HUES6 (cell line): Measurements from ENCODE around the gene STRN4.

Experiments
- H3K27ac ChIP-seq: 2 replicates; pipeline ENCODE4 v1.7.0; 2013; ENCODE audit warnings: low read depth, mild to moderate bottlenecking, low read length, inconsistent platforms
- H3K27me3 ChIP-seq: 2 replicates; pipeline ENCODE4 v1.6.1; 2013; ENCODE audit warnings: low read length; ENCODE audit not compliant: control insufficient read depth, insufficient read depth
- H3K36me3 ChIP-seq: 2 replicates; pipeline ENCODE4 v1.6.1; 2013; ENCODE audit warnings: low read length; ENCODE audit not compliant: control insufficient read depth, insufficient read depth
- H3K4me1 ChIP-seq: 2 replicates; pipeline ENCODE4 v1.6.1; 2013; ENCODE audit warnings: low read length; ENCODE audit not compliant: control insufficient read depth, insufficient read depth
- H3K4me3 ChIP-seq: 2 replicates; pipeline ENCODE4 v1.5.1; 2013; ENCODE audit warnings: low read depth, low read length
- H3K9ac ChIP-seq: one replicate; pipeline ENCODE4 v1.6.1; 2013; ENCODE audit warnings: mild to moderate bottlenecking, low read length
- H3K9me3 ChIP-seq: 2 replicates; pipeline ENCODE4 v1.6.1; 2013; ENCODE audit warnings: low read depth, low read length; ENCODE audit not compliant: control insufficient read depth, insufficient read depth

Gene STRN4

DNA sequence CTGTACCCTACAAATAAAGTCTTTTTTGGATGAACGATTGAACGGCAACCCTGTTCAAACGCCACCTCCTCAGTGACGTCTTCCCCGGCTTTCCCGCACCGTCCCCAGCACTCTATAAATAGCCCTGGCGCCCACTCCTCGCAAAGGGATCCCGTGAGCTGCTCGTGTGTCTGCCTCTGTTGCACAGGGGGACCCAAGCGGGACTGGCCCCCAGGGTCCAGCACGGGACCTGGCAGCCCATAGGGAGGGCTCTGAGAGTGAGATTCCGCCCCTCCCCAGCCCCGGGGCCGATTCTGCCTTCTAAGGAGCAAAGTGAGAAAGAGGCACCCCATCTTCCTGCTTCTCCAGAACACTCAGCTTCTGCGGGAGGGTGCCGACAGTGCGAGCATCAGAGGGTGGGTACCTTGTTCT is 8.5 kb downstream of the STRN4 start:
- no peak overlapping the region for H3K27ac ChIP-seq
- no peaks in the 10 kb centered on the region for H3K27me3 ChIP-seq
- no peaks in the 10 kb centered on the region for H3K9me3 ChIP-seq
- peaks cover 20% of the 10 kb centered on the region for H3K4me1 ChIP-seq
- H3K4me3 ChIP-seq = no peak overlapping the region
- peaks cover 57% of the 10 kb centered on the region for H3K36me3 ChIP-seq
- no peak overlapping the region for H3K9ac ChIP-seq

- H3K27me3 ChIP-seq = no peaks in the 10 kb centered on the region
- no peaks in the 10 kb centered on the region for H3K9me3 ChIP-seq
- no peak overlapping the region for H3K27ac ChIP-seq
- H3K4me1 ChIP-seq = peaks cover 19% of the 10 kb centered on the region
- no peak overlapping the region for H3K4me3 ChIP-seq
- H3K9ac ChIP-seq = no peak overlapping the region
- H3K36me3 ChIP-seq = peaks cover 62% of the 10 kb centered on the region
Measured at GRCh38 chr19:46737298-46737654, 9.0 kb downstream of the STRN4 start.

- H3K27me3 ChIP-seq = no peaks in the 10 kb centered on the region
- H3K4me3 ChIP-seq = no peak overlapping the region
- no peak overlapping the region for H3K27ac ChIP-seq
- H3K9ac ChIP-seq = no peak overlapping the region
- H3K9me3 ChIP-seq = no peaks in the 10 kb centered on the region
- H3K36me3 ChIP-seq = peaks cover 68% of the 10 kb centered on the region
- peaks cover 14% of the 10 kb centered on the region; the same call in 1 of the 2 replicates for H3K4me1 ChIP-seq
Measured at GRCh38 chr19:46736531-46737297, 9.5 kb downstream of the STRN4 start.

GRCh38 chr19:46733690-46734292 is 12.5 kb downstream of the STRN4 start:
- Histone ChIP-seq H3K9me3 (no peaks in the 10 kb centered on the region), H3K4me1 (no peaks in the 10 kb centered on the region; the same call in 1 of the 2 replicates), H3K4me3 (no peak overlapping the region), H3K27ac (no peak overlapping the region), H3K27me3 (no peaks in the 10 kb centered on the region), H3K9ac (no peak overlapping the region), H3K36me3 (peaks cover 85% of the 10 kb centered on the region)

DNA sequence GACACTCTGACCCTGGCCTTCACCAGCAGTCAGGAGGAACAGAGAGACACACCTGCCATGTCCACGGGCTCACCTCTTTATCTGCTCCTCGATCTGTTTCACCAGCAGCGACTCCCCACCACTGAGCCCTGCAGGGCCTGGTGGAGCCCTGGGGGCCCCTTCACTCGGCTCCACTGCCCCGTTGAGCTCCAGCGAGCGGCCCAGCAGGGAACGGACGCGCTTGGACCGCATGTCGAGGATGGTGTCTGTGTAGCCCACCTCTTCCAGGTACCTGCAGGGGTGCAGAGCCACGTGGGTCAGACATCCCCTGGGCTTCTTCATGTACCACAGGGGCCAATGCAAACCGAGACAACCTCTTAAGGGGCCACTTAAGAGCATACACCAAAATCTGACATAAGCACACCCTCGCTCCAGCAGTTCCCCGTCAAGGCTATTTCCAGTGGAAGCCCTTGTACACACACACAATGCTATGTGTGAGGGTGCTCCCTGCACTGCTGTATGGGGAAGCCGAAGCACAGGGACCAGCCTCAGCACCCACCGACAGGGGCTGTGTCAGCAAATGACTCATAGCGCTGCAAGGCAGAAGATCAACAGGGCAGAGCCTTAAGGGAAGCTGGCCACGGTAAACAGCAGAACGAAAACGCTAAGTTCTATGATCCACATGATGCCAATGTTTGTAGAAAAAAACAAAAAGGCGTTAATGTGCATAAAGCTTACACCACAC is 13.1 kb downstream of the STRN4 start:
- Histone ChIP-seq H3K36me3 (peaks cover 84% of the 10 kb centered on the region), H3K4me1 (no peaks in the 10 kb centered on the region; the same call in 1 of the 2 replicates), H3K9ac (no peak overlapping the region), H3K4me3 (no peak overlapping the region), H3K27me3 (no peaks in the 10 kb centered on the region), H3K9me3 (no peaks in the 10 kb centered on the region), H3K27ac (no peak overlapping the region)

DNA sequence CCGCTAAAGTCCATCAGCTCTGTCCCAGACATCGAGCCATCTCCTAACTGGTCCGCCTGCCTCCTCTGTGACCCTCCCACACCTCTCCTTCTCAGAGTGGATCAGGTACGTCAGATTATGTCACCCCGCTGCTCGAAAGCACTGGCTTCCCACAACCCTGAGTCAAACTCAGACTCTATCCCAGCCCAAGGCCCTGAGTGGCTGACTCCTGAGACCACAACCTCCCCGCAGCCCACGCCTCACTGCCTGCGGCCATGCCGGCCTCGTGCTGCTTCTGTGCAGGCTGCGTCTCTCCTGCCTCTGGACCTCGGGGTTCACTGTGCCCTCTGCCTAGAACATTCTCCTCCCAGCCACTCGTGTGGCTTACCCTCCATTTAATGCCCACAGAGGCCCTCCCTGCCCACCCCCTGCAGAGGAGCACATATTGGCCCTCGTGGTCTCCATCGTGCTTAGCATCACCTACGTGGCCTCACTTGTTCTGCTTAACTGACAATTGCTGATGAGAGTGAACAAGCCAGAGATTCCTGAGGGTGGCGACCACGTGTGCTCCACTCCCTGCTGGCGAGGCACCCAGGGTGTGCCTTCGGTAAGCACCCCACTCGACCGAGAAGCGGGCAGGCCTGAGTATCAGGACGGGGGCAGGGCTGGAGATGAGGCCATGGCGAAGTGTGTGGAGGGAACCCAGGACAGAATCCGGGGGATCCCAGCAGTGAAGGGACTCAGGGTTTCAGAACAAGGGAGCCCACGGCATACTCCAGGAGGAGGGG is 13.9 kb downstream of the STRN4 start:
- Histone ChIP-seq H3K27me3 (no peaks in the 10 kb centered on the region), H3K4me3 (no peak overlapping the region), H3K9me3 (no peaks in the 10 kb centered on the region), H3K27ac (no peak overlapping the region), H3K4me1 (no peaks in the 10 kb centered on the region; the same call in 1 of the 2 replicates), H3K9ac (no peak overlapping the region), H3K36me3 (peaks cover 84% of the 10 kb centered on the region)

- no peak overlapping the region for H3K27ac ChIP-seq
- H3K4me3 ChIP-seq = no peak overlapping the region
- H3K9me3 ChIP-seq = no peaks in the 10 kb centered on the region
- H3K9ac ChIP-seq = no peak overlapping the region
- H3K4me1 ChIP-seq = peaks cover 7% of the 10 kb centered on the region; the same call in 1 of the 2 replicates
- H3K27me3 ChIP-seq = no peaks in the 10 kb centered on the region
- H3K36me3 ChIP-seq = peaks cover 84% of the 10 kb centered on the region
Measured at GRCh38 chr19:46731584-46731983, 14.7 kb downstream of the STRN4 start.

- no peak overlapping the region for H3K9ac ChIP-seq
- peaks cover 87% of the 10 kb centered on the region for H3K36me3 ChIP-seq
- H3K4me1 ChIP-seq = peaks cover 11% of the 10 kb centered on the region; the same call in 1 of the 2 replicates
- no peak overlapping the region for H3K27ac ChIP-seq
- H3K4me3 ChIP-seq = no peak overlapping the region
- H3K9me3 ChIP-seq = no peaks in the 10 kb centered on the region
- H3K27me3 ChIP-seq = no peaks in the 10 kb centered on the region
Measured at GRCh38 chr19:46731007-46731501, 15.2 kb downstream of the STRN4 start.

- H3K4me1 ChIP-seq = peaks cover 11% of the 10 kb centered on the region; the same call in 1 of the 2 replicates
- no peaks in the 10 kb centered on the region for H3K27me3 ChIP-seq
- H3K9me3 ChIP-seq = no peaks in the 10 kb centered on the region
- peaks cover 92% of the 10 kb centered on the region for H3K36me3 ChIP-seq
- no peak overlapping the region for H3K4me3 ChIP-seq
- no peak overlapping the region for H3K9ac ChIP-seq
- no peak overlapping the region for H3K27ac ChIP-seq
Measured at GRCh38 chr19:46730595-46730994, 15.7 kb downstream of the STRN4 start.

- Histone ChIP-seq H3K4me3 (no peak overlapping the region), H3K9ac (no peak overlapping the region), H3K4me1 (peaks cover 11% of the 10 kb centered on the region; the same call in 1 of the 2 replicates), H3K27ac (no peak overlapping the region), H3K27me3 (no peaks in the 10 kb centered on the region), H3K9me3 (no peaks in the 10 kb centered on the region), H3K36me3 (peaks cover 94% of the 10 kb centered on the region)
Measured at GRCh38 chr19:46730187-46730586, 16.1 kb downstream of the STRN4 start.
